ENCODE measurements around the gene ENTHD1. TPM values are rescaled to one million over a fixed set of nuclear protein-coding genes. Genes with fewer than 3 reads are reported as not detected.
A peak's percentile ranks its signal among the peaks of the same experiment; 100 is the strongest.

The ENTHD1 gene
- total RNA-seq, 1 donor from 2014 or later = not detected

GRCh38 chr22:39914584-39914983 lies 21.0 kb upstream of the ENTHD1 start:
- H3K27me3 Mint-ChIP-seq (ENCODE audit: insufficient read depth, low read depth) = peaks cover 2% of the 10 kb centered on the region
- no peaks in the 10 kb centered on the region for H3K27me3 ChIP-seq
- H3K27ac ChIP-seq = no peak overlapping the region
- H3K4me3 ChIP-seq = no peak overlapping the region
- no peaks in the 10 kb centered on the region for H3K36me3 ChIP-seq
- no peaks in the 10 kb centered on the region for H3K9me3 ChIP-seq (ENCODE audit: low read depth)
- H3K4me1 ChIP-seq = peaks cover 33% of the 10 kb centered on the region
- H3K4me1 Mint-ChIP-seq = peaks cover 53% of the 10 kb centered on the region
- no peak overlapping the region for H3K9ac ChIP-seq
- no peak overlapping the region for H3K4me3 Mint-ChIP-seq
- peaks cover 23% of the 10 kb centered on the region for H3F3A ChIP-seq (ENCODE audit: low read depth)
- no peak overlapping the region for H3K27ac Mint-ChIP-seq
- H2AFZ ChIP-seq (replicated peaks) = no peak overlapping the region
- no peaks in the 10 kb centered on the region for H3K36me3 Mint-ChIP-seq
- no peaks in the 10 kb centered on the region for H3K9me3 Mint-ChIP-seq
- no peaks in the 10 kb centered on the region for H3K79me2 ChIP-seq (ENCODE audit: low read depth)
- DNase-seq (ENCODE audit: low spot score) = no peak
- no peak for TF ChIP-seq EZH2 (IDR thresholded peaks at IDR 0.05)
- TF ChIP-seq CTCF (IDR thresholded peaks at IDR 0.05) = no peak
- no peak for TF ChIP-seq EZH2phosphoT487 (IDR thresholded peaks at IDR 0.05)
- peaks cover 13% of the 10 kb centered on the region for H4K20me1 ChIP-seq (ENCODE audit: low read depth)
- H3K4me2 ChIP-seq = peak overlapping the region; percentile 50

GRCh38 chr22:39913886-39914285 lies 20.3 kb upstream of the ENTHD1 start:
- Mint-ChIP-seq H3K27me3 (ENCODE audit: insufficient read depth, low read depth) (peaks cover 2% of the 10 kb centered on the region), H3K9me3 (no peaks in the 10 kb centered on the region), H3K4me1 (peaks cover 53% of the 10 kb centered on the region), H3K27ac (peak overlapping the region; percentile 15), H3K36me3 (no peaks in the 10 kb centered on the region), H3K4me3 (no peak overlapping the region)
- peaks cover 33% of the 10 kb centered on the region for H3K4me1 ChIP-seq
- no peak overlapping the region for H2AFZ ChIP-seq (replicated peaks)
- H3F3A ChIP-seq (ENCODE audit: low read depth) = peaks cover 23% of the 10 kb centered on the region
- no peak overlapping the region for H3K9ac ChIP-seq
- TF ChIP-seq CTCF (IDR thresholded peaks at IDR 0.05) = no peak
- TF ChIP-seq EZH2phosphoT487 (IDR thresholded peaks at IDR 0.05) = peak; percentile 47
- no peaks in the 10 kb centered on the region for H3K9me3 ChIP-seq (ENCODE audit: low read depth)
- peak; percentile 85 for DNase-seq (ENCODE audit: low spot score)
- no peaks in the 10 kb centered on the region for H3K36me3 ChIP-seq
- peaks cover 5% of the 10 kb centered on the region for H3K27me3 ChIP-seq
- no peak overlapping the region for H3K4me3 ChIP-seq
- no peaks in the 10 kb centered on the region for H3K79me2 ChIP-seq (ENCODE audit: low read depth)
- H3K27ac ChIP-seq = no peak overlapping the region
- H3K4me2 ChIP-seq = peak overlapping the region; percentile 50
- peaks cover 13% of the 10 kb centered on the region for H4K20me1 ChIP-seq (ENCODE audit: low read depth)

- Histone ChIP-seq H3F3A (ENCODE audit: low read depth) (peaks cover 23% of the 10 kb centered on the region), H3K4me1 (peaks cover 33% of the 10 kb centered on the region), H3K36me3 (no peaks in the 10 kb centered on the region), H3K79me2 (ENCODE audit: low read depth) (no peaks in the 10 kb centered on the region), H3K9ac (no peak overlapping the region), H3K27ac (no peak overlapping the region), H3K4me2 (peak overlapping the region; percentile 50), H3K9me3 (ENCODE audit: low read depth) (no peaks in the 10 kb centered on the region), H3K4me3 (no peak overlapping the region), H2AFZ (replicated peaks) (no peak overlapping the region), H3K27me3 (peaks cover 5% of the 10 kb centered on the region), H4K20me1 (ENCODE audit: low read depth) (peaks cover 13% of the 10 kb centered on the region)
- Mint-ChIP-seq H3K36me3 (no peaks in the 10 kb centered on the region), H3K4me3 (peak overlapping the region; percentile 21), H3K27me3 (ENCODE audit: insufficient read depth, low read depth) (peaks cover 2% of the 10 kb centered on the region), H3K27ac (no peak overlapping the region), H3K4me1 (peaks cover 57% of the 10 kb centered on the region), H3K9me3 (no peaks in the 10 kb centered on the region)
- peak; percentile 57 for DNase-seq (ENCODE audit: low spot score)
- TF ChIP-seq EZH2phosphoT487 (IDR thresholded peaks at IDR 0.05) = no peak
- TF ChIP-seq EZH2 (IDR thresholded peaks at IDR 0.05) = no peak
Observed at GRCh38 chr22:39913321-39913720, 19.8 kb upstream of the ENTHD1 start.

- Mint-ChIP-seq H3K27ac (no peak overlapping the region), H3K4me1 (peaks cover 58% of the 10 kb centered on the region), H3K36me3 (no peaks in the 10 kb centered on the region), H3K4me3 (no peak overlapping the region), H3K9me3 (no peaks in the 10 kb centered on the region), H3K27me3 (ENCODE audit: insufficient read depth, low read depth) (peaks cover 2% of the 10 kb centered on the region)
- Histone ChIP-seq H3K9me3 (ENCODE audit: low read depth) (no peaks in the 10 kb centered on the region), H3K79me2 (ENCODE audit: low read depth) (no peaks in the 10 kb centered on the region), H3F3A (ENCODE audit: low read depth) (peaks cover 21% of the 10 kb centered on the region), H3K9ac (no peak overlapping the region), H3K27me3 (peaks cover 5% of the 10 kb centered on the region), H3K27ac (no peak overlapping the region), H3K36me3 (no peaks in the 10 kb centered on the region), H3K4me2 (no peak overlapping the region), H3K4me1 (peaks cover 37% of the 10 kb centered on the region), H3K4me3 (no peak overlapping the region), H2AFZ (replicated peaks) (no peak overlapping the region), H4K20me1 (ENCODE audit: low read depth) (peaks cover 13% of the 10 kb centered on the region)
- no peak for DNase-seq (ENCODE audit: low spot score)
- TF ChIP-seq EZH2phosphoT487 (IDR thresholded peaks at IDR 0.05) = no peak
- TF ChIP-seq CTCF (IDR thresholded peaks at IDR 0.05) = no peak
- no peak for TF ChIP-seq EZH2 (IDR thresholded peaks at IDR 0.05)
Observed at GRCh38 chr22:39910876-39911613, 17.5 kb upstream of the ENTHD1 start.

All from neural progenitor cell (in vitro differentiated cells).